Effector memory CD8-positive, alpha-beta T cell (primary cell): ENCODE data around the gene PUS10.
"Not testable (repeated sequence)": the region's sequence is repeated elsewhere in the genome, so short reads cannot be mapped to it uniquely, and the experiment has no call there.

Experiments used
- ATAC-seq: fragments of 150-1000 bp; cut with Tn5 transposase; replicated peaks from 2 replicates; pipeline ENCODE4 v1.10.0; 2021; ENCODE audit warnings: mild to moderate bottlenecking, moderate library complexity
- DNase-seq, 3 experiments: peaks; one replicate each; pipeline ENCODE4 v3.0.0; 2021
- H3K27ac Mint-ChIP-seq, 2 donors: one replicate each; pipeline ENCODE4 v1.8.0; 2022; ENCODE audit warnings: mild to moderate bottlenecking in 2 of 2, mixed read lengths in 2 of 2, moderate library complexity in 2 of 2
- H3K27me3 Mint-ChIP-seq, 2 donors: one replicate each; pipeline ENCODE4 v1.8.0; 2022; ENCODE audit warnings: mixed read lengths in 2 of 2
- H3K36me3 Mint-ChIP-seq: one replicate; pipeline ENCODE4 v1.8.0; 2022; ENCODE audit warnings: mild to moderate bottlenecking, moderate library complexity, mixed read lengths; ENCODE audit not compliant: insufficient read depth
- H3K4me1 Mint-ChIP-seq, 2 donors: one replicate each; pipeline ENCODE4 v1.8.0; 2022; ENCODE audit warnings: low read depth in 2 of 2, mixed read lengths in 2 of 2
- H3K4me3 Mint-ChIP-seq, 2 donors: one replicate each; pipeline ENCODE4 v1.8.0; 2022; ENCODE audit warnings: mild to moderate bottlenecking in 2 of 2, mixed read lengths in 2 of 2, moderate library complexity in 2 of 2
- H3K9me3 Mint-ChIP-seq, 2 donors: one replicate each; pipeline ENCODE4 v1.8.0; 2022; ENCODE audit warnings: mixed read lengths in 2 of 2

PUS10 gene

DNA sequence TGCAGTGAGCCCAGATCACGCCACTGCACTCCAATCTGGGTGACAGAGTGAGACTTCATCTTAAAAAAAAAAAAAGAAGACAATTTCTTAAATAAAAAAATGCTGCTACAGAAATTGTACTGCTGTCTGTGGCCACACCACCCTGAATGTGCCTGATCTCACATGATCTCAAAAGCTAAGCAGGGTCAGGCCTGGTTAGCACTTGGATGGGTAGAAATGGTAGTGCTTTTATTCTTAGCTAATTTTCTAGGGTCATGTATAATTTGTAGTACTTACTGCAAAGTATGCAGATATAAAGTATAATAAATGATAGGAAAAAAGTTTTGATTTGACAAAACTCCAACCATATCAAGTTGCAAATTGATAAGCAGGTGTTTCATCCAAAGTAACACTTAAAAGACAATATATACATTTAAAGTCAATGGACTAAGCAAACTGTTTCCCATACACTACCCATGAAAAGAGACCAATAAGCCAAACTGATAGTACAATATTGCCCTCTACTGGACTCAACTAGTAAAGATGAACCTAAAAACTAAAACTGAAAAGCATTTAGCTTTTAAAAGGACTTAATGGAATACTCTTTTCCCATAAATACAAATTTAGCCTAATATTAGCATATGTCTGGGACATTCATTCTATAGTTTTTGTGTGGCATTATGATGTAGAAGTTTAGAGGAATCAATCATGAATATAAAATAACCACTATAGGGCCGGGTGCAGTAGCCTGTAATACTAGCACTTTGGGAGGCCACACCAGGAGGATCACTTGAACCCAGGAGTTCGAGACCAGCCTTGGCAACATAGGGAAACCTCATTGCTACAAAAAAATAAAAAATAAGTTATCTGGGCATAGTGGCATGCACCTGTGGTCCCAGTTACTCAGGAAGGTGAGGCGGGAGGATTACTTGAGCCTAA is 19.2 kb downstream of the PUS10 start:
- no peak overlapping the region for H3K27ac Mint-ChIP-seq

DNA sequence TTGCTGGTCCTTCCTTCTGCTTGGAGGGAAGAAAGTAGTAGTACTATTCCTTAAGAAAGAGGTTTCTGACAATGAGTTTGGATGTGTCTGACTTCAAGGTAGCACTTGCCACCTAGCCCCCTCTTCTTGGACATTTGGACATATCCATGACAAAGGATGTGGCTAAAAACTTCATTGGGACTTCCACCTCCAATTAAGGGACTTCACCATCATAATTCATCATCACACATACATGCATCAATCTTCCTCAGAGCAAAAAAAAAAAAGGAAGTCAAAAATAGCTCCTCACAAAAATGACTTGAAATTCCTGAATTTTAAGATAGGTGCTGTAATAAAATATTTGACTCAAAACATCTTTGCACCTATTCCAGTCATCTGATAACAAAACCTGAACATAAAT is 23.9 kb downstream of the PUS10 start:
- ATAC-seq (no peak), DNase-seq (no peak)
- H3K27ac Mint-ChIP-seq = peak overlapping the region; percentile 96 to 97
- H3K9me3 Mint-ChIP-seq = no peaks in the 10 kb centered on the region
- peak overlapping the region in 1 of 2 donors; percentile 48 for H3K4me3 Mint-ChIP-seq
- H3K36me3 Mint-ChIP-seq = peaks cover 5% of the 10 kb centered on the region
- H3K4me1 Mint-ChIP-seq = peaks cover 4 to 7% of the 10 kb centered on the region in 2 donors
- H3K27me3 Mint-ChIP-seq = no peaks in the 10 kb centered on the region

More for the DNA sequence above, 19.2 kb downstream of the PUS10 start:
- DNase-seq (peak; percentile 25 to 33 (median 32)), ATAC-seq (peak; percentile 83)
- Mint-ChIP-seq H3K4me1 (no peaks in the 10 kb centered on the region), H3K27me3 (no peaks in the 10 kb centered on the region), H3K9me3 (no peaks in the 10 kb centered on the region), H3K36me3 (no peaks in the 10 kb centered on the region), H3K4me3 (no peak overlapping the region)

DNA sequence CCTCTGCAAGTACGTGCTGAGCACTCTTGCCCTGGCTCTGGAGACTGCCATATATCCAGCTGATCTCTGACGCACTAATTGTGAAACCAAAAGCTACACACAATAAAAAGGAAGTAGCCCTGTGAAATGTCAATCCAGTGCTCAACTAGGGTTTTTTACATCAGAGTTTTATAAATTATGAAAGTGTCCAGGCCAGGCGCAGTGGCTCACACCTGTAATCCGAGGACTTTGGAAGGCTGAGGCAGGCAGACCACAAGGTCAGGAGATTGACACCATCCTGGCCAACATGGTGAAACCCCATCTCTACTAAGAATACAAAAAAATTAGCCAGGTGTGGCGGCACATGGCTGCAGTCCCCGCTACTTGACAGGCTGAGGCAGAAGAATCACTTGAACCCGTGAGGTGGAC is 25.1 kb downstream of the PUS10 start:
- Mint-ChIP-seq H3K36me3 (peaks cover 5% of the 10 kb centered on the region), H3K9me3 (no peaks in the 10 kb centered on the region), H3K4me3 (peak overlapping the region; percentile 68 to 72), H3K27me3 (no peaks in the 10 kb centered on the region), H3K4me1 (peaks cover 4 to 7% of the 10 kb centered on the region in 2 donors), H3K27ac (peak overlapping the region; percentile 96 to 97)
- DNase-seq = peak; percentile 25 to 40 (median 26)
- ATAC-seq = peak; percentile 100

DNA sequence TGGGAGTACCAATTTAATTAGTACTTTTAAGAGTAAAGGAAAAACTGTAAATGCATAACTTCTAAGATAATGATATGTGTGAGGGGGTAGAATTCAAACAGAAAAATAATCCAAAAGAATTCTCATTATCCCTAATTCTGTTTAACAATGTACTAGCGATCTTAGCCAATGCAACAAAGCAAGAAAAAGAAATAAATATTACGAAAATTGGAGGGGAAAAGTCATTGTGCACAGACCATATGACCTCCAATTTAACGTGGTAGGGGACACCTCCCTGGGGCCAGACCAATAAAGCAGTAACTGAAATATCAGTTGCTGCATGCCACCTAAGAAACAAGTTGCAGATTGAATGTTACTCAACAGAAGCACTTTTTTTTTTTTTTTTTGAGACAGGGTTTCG is 26.4 kb downstream of the PUS10 start:
- Mint-ChIP-seq H3K4me1 (peaks cover 4 to 7% of the 10 kb centered on the region in 2 donors), H3K36me3 (peaks cover 5% of the 10 kb centered on the region), H3K9me3 (no peaks in the 10 kb centered on the region), H3K27me3 (no peaks in the 10 kb centered on the region), H3K4me3 (no peak overlapping the region), H3K27ac (peak overlapping the region in 1 of 2 donors; percentile 17)
- DNase-seq (no peak), ATAC-seq (no peak)

DNA sequence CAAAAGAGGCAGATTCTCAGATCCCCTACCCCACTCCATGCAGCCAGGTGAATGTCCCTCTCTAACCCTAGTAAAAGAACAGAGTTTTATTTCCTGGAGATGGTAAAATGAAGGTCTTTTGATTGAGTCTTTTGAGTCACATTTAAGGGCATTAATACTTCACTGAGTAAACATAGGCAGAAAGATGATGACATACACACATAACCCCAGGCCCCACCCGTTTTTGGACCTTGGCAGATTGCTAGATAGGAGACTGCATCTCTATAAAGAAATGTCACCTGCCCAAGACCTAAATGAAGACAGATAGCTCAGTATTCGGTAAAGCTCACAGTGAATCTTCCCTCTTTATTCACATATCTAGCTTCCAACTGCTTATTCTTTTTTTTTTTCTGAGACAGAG is 28.8 kb downstream of the PUS10 start:
- Mint-ChIP-seq H3K27ac (peak overlapping the region in 1 of 2 donors; percentile 11), H3K36me3 (peaks cover 5% of the 10 kb centered on the region), H3K27me3 (no peaks in the 10 kb centered on the region)

DNA sequence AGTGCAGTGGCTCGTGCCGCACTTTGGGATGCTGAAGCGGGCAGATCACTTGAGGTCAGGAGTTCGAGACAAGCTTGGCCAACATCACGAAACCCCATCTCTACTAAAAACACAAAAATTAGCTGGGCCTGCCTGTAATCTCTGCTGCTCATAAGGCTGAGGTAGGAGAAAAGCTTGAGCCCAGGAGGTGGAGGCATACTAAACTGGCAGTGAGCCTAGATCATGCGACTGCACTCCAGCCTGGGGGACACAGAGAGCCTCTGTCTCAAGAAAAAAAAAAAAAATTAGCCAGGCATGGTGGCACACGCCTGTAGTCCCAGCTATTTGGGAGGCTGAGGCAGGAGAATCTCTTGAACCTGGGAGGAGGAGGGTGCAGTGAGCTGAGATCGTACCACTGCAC is 30.4 kb downstream of the PUS10 start:
- peak overlapping the region in 1 of 2 donors; percentile 69 for H3K27ac Mint-ChIP-seq
- H3K4me3 Mint-ChIP-seq, H3K9me3 Mint-ChIP-seq, DNase-seq, H3K4me1 Mint-ChIP-seq, H3K36me3 Mint-ChIP-seq, H3K27me3 Mint-ChIP-seq, ATAC-seq: not testable (repeated sequence)

More for the DNA sequence above, 28.8 kb downstream of the PUS10 start:
- H3K4me3 Mint-ChIP-seq = no peak overlapping the region
- H3K9me3 Mint-ChIP-seq = no peaks in the 10 kb centered on the region
- DNase-seq (no peak), ATAC-seq (no peak)
- peaks cover 7% of the 10 kb centered on the region in 2 donors for H3K4me1 Mint-ChIP-seq

DNA sequence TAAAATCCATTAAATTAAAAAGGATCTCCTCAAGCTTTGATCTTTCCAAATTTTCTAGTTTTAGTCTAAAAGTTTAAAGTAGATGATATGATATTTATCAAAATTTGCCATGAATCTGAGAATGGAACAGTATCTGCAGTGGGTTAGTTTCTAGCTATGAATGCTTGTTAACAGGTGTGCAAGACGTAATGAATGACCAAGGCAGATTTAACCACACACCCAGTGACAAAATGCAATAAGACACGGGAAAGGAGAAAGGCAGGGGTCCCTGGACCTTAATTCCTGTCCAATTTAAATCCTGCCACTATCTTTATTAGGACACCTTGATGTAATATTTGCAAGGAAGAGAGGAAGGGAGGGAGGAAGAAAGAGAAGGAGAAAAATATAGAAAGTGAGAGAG is 31.0 kb downstream of the PUS10 start:
- Mint-ChIP-seq H3K4me3 (no peak overlapping the region), H3K27ac (peak overlapping the region in 1 of 2 donors; percentile 69), H3K4me1 (peaks cover 0 to 3% of the 10 kb centered on the region in 2 donors), H3K9me3 (no peaks in the 10 kb centered on the region), H3K27me3 (no peaks in the 10 kb centered on the region), H3K36me3 (no peaks in the 10 kb centered on the region)
- DNase-seq = no peak
- no peak for ATAC-seq

DNA sequence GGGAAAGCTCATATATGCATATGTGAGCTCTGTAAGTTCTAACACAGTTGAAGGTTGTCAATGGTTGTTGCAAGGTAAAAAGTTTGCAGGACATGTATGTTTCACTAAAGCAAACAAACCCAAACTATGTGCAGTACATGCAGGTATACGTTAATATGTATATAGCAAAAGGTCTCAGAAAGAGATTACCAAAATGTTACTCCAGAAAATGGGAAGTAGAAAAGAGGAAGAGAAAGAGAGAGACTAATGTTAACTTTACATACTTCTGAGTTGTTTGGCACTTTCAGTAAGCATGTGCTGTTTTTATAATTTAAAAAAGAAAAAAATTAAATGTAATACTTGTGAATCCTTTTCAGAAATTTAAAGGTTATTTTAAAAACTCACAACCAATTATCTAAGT is 33.3 kb downstream of the PUS10 start:
- Mint-ChIP-seq H3K9me3 (no peaks in the 10 kb centered on the region), H3K36me3 (no peaks in the 10 kb centered on the region), H3K4me1 (peaks cover 3% of the 10 kb centered on the region in 2 donors), H3K4me3 (no peak overlapping the region), H3K27me3 (no peaks in the 10 kb centered on the region), H3K27ac (no peak overlapping the region)
- ATAC-seq (no peak), DNase-seq (no peak)

DNA sequence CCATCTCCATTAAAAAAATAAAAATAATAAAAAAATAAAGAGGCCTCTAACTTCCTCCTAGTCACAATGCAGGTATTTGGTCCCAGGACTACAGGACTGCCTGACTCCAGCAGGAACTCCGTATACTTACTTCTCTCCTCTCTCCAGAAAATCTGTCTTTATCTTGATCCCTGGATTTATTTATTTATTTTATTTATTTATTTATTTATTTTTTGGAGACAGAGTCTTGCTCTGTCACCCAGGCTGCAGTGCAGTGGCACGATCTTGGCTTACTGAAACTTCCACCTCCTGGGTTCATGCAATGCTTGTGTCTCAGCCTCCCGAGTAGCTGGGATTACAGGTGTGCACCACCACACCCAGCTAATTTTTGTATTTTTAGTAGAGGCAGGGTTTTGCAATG is 36.0 kb downstream of the PUS10 start:
- H3K4me3 Mint-ChIP-seq = not testable (repeated sequence)

DNA sequence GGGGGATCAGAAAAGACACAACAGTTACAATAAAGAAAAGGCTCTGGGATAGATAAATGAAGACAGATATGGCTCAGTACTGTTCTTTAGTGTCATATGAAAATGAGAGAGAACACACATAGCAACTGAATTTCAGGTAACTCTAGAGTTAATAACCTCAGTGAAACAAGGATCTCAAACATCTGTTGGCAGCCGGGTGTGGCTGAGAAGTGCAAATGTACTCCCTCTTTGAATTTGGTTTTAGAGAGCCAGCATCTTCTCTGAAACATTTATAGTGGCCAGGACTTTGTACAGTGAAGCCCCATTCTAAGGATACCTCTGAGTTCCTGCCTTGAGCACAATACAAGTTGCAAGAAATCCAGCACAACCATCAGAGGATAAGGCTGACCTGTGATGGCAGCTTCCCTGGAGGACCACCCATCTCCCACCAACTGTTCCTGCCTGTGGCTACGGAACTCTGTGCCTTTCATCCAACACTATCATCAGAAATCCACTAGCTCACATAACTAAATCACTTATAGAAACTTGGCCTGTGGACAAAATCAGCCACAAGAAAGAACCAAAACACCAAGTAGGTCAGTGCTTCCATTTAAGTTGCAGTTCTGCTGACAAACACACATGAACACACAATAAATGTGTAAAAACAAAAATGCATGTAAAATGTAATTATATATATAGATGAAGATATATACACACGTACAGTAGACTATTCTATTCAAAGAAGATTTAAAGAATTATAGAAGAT is 37.8 kb downstream of the PUS10 start:
- Mint-ChIP-seq H3K36me3 (no peaks in the 10 kb centered on the region), H3K27me3 (no peaks in the 10 kb centered on the region), H3K27ac (peak overlapping the region in 1 of 2 donors; percentile 29), H3K4me1 (peaks cover 4 to 15% of the 10 kb centered on the region in 2 donors), H3K4me3 (no peak overlapping the region), H3K9me3 (no peaks in the 10 kb centered on the region)
- DNase-seq = no peak
- no peak for ATAC-seq

More for the DNA sequence above, 36.0 kb downstream of the PUS10 start:
- H3K9me3 Mint-ChIP-seq, H3K4me1 Mint-ChIP-seq, H3K36me3 Mint-ChIP-seq, ATAC-seq, H3K27ac Mint-ChIP-seq, DNase-seq, H3K27me3 Mint-ChIP-seq: not testable (repeated sequence)

DNA sequence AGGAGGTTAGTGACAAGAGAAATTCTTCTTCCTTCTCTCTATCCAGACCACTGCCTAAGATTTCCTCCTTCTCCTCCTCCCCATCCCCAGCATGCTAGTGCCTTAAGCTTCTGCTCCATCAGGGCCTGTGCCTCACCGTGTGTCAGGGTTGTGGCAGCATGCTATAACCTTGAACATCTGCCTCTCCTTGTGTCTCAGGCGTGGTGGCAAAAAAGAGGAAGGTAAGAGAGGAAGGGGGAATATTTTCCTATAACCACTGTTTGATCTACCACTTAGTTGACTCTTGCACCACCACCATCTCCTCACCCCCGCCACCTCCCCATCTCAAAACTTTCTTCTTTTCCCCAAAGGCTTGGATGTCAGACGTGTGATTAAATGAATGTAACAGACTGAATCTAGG is 38.8 kb downstream of the PUS10 start:
- Mint-ChIP-seq H3K4me1 (peaks cover 4 to 12% of the 10 kb centered on the region in 2 donors), H3K9me3 (no peaks in the 10 kb centered on the region), H3K4me3 (no peak overlapping the region), H3K36me3 (no peaks in the 10 kb centered on the region), H3K27ac (peak overlapping the region in 1 of 2 donors; percentile 29), H3K27me3 (no peaks in the 10 kb centered on the region)
- no peak for ATAC-seq
- no peak for DNase-seq

DNA sequence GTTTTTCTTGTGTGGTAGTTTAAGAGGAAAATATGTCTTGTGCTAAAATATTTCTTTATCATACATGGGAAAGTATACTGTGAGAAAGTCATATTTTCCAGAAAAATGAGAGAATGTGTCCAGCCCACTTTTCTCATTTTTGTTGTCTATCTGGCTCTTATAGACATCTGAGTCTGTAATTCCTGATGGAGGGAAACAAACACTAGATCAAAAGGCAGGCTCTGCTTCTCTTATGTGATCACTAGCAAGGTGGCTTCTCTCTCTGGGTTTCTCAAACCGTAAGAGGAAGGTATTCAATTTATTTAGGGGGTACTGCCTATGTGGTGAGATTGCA is 40.5 kb downstream of the PUS10 start:
- ATAC-seq (no peak), DNase-seq (no peak)
- no peaks in the 10 kb centered on the region for H3K9me3 Mint-ChIP-seq
- peaks cover 4 to 12% of the 10 kb centered on the region in 2 donors for H3K4me1 Mint-ChIP-seq
- H3K4me3 Mint-ChIP-seq = no peak overlapping the region
- H3K27ac Mint-ChIP-seq = no peak overlapping the region
- no peaks in the 10 kb centered on the region for H3K27me3 Mint-ChIP-seq
- no peaks in the 10 kb centered on the region for H3K36me3 Mint-ChIP-seq

DNA sequence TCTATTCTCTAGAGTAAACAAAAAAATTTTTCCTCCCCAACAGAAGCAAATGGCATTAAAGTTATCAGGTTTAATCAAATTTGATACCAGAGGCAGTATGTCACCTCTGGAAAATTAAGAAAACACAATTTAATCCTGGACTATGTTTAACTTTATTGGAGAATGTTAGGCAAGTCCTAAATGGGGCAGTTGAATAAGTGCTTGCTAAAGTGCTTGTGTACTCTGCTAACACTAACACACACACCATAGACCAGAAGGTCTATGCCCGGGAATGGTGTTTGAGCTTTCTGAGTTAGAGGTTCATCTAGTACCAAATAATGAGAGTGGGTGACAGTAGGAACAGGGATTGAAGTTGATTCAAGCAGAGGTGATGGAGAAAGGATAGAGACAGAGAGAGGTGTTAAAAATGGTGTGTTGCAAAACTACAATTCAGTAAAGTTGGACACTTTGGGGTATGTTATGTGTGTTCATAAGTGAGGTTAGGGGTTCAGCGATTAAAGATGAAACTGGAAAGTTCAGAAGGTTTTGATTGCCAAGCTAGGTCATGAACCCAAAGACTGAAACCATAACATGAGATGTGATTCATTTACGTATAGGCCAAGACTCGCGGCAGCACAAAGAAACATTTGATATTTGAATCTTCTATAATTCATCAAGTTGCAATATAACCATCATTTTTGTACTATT is 41.0 kb downstream of the PUS10 start:
- ATAC-seq = no peak
- Mint-ChIP-seq H3K4me1 (peaks cover 4 to 12% of the 10 kb centered on the region in 2 donors), H3K36me3 (no peaks in the 10 kb centered on the region), H3K9me3 (no peaks in the 10 kb centered on the region), H3K27me3 (no peaks in the 10 kb centered on the region), H3K27ac (peak overlapping the region in 1 of 2 donors; percentile 20), H3K4me3 (no peak overlapping the region)
- DNase-seq = no peak
